Endothelial cell of umbilical vein (primary cell): ENCODE measurements around the gene CELF5.

Experiments used
- POLR2A ChIP-seq: IDR thresholded peaks from 2 replicates; pipeline ENCODE4 v1.6.1; 2012; ENCODE audit warnings: low read depth, mild to moderate bottlenecking, control low read depth, low read length
- TF ChIP-seq, protein P1 (sequence below), 2 donors: IDR thresholded peaks; 1 replicate in 1 of 2; 2 replicates in 1 of 2; pipeline ENCODE4 v1.5.1; 2011; ENCODE audit warnings: low read length in 2 of 2, mild to moderate bottlenecking in 2 of 2, moderate library complexity in 2 of 2, control low read depth in 1 of 2, inconsistent platforms in 1 of 2, low read depth in 1 of 2; ENCODE audit not compliant: insufficient read depth in 1 of 2; ENCODE audit errors: extremely low read depth in 1 of 2

DNA sequence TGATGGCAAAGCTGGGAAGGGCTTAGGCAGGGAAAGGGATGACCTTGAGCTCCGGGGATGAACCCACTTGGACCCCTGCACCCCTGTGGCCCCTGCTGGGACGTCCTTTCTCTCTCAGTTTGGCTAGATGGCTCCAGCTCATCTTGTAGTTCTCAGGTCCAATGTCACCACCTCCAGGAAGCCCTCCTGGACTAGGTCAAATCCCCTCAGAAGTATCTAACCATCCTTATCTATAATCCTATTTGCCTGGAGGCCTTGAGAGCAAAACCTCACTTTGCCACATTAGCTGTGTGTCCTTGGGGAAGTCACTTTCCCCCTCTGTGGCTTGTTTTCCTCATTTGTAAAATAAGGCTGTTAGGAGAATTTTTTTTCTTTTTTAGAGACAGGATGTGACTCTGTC lies 99.2 kb downstream of the CELF5 start:
- TF ChIP-seq, protein P1, sequence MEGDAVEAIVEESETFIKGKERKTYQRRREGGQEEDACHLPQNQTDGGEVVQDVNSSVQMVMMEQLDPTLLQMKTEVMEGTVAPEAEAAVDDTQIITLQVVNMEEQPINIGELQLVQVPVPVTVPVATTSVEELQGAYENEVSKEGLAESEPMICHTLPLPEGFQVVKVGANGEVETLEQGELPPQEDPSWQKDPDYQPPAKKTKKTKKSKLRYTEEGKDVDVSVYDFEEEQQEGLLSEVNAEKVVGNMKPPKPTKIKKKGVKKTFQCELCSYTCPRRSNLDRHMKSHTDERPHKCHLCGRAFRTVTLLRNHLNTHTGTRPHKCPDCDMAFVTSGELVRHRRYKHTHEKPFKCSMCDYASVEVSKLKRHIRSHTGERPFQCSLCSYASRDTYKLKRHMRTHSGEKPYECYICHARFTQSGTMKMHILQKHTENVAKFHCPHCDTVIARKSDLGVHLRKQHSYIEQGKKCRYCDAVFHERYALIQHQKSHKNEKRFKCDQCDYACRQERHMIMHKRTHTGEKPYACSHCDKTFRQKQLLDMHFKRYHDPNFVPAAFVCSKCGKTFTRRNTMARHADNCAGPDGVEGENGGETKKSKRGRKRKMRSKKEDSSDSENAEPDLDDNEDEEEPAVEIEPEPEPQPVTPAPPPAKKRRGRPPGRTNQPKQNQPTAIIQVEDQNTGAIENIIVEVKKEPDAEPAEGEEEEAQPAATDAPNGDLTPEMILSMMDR (IDR thresholded peaks at IDR 0.05; ENCODE audit: extremely low read depth in 1 of 2, insufficient read depth in 1 of 2, low read depth in 1 of 2, low read length in 2 of 2): no peak
- no peak for TF ChIP-seq POLR2A
